ENCODE data around the gene BCLAF3. TPM values are rescaled to one million over a fixed set of nuclear protein-coding genes. Genes with fewer than 3 reads are reported as not detected.
A peak's percentile ranks its signal among the peaks of the same experiment; 100 is the strongest.

The BCLAF3 gene
- polyA plus RNA-seq, 2 of the 4 experiments (the other 2 are of a cell fraction), result 3.7 to 4.1 TPM

- ATAC-seq, result peak in 1 of 2 experiments; percentile 68; a peak in 2 of 6 replicates
- Histone ChIP-seq H3K27ac (peak overlapping the region in 1 of 2 experiments; percentile 47; a peak in 1 of 6 replicates), H3K4me3 (no peak overlapping the region), H3K4me2 (peak overlapping the region; percentile 18), H3K4me1 (peaks cover 22% of the 10 kb centered on the region; the same call in 2 of the 3 replicates), H3K9me3 (no peaks in the 10 kb centered on the region)
- TF ChIP-seq HDAC2 (IDR thresholded peaks at IDR 0.05) (no peak), ZFP36 (IDR thresholded peaks at IDR 0.05; ENCODE audit: borderline replicate concordance, partially characterized antibody) (no peak), ZNF302 (CRISPR knock-in tag; IDR thresholded peaks at IDR 0.05) (no peak), FOSL2 (IDR thresholded peaks at IDR 0.05) (no peak), FOSL2 (CRISPR knock-in tag; IDR thresholded peaks at IDR 0.05) (no peak), SMC3 (IDR thresholded peaks at IDR 0.05) (no peak), ZSCAN20 (CRISPR knock-in tag; IDR thresholded peaks at IDR 0.05) (no peak), HOXB5 (CRISPR knock-in tag; IDR thresholded peaks at IDR 0.05) (no peak), HMGXB4 (CRISPR knock-in tag; IDR thresholded peaks at IDR 0.05; ENCODE audit: borderline replicate concordance) (no peak), CHD2 (IDR thresholded peaks at IDR 0.05; ENCODE audit: low read length, partially characterized antibody) (no peak), HES2 (IDR thresholded peaks at IDR 0.05) (no peak), TP53 (CRISPR knock-in tag; IDR thresholded peaks at IDR 0.05) (no peak), TFCP2L1 (CRISPR knock-in tag; IDR thresholded peaks at IDR 0.05) (no peak), ATOH8 (CRISPR knock-in tag; IDR thresholded peaks at IDR 0.05; ENCODE audit: low read depth) (no peak), MAZ (IDR thresholded peaks at IDR 0.05; ENCODE audit: borderline replicate concordance, low read depth, low read length) (no peak), ZC3H11A (IDR thresholded peaks at IDR 0.05) (no peak), EP300 (IDR thresholded peaks at IDR 0.05) (no peak), RAD21 (conservative IDR thresholded peaks at IDR 0.05 in 1 of 2, IDR thresholded peaks at IDR 0.05 in 1 of 2) (no peak), CBX8 (IDR thresholded peaks at IDR 0.05) (no peak), CTCF (IDR thresholded peaks at IDR 0.05) (no peak), POLR2AphosphoS2 (conservative IDR thresholded peaks at IDR 0.05; ENCODE audit: low read length) (no peak)
- peak; percentile 54 for FAIRE-seq
- peak in 1 of 2 experiments; percentile 22 for DNase-seq (ENCODE audit: low read depth in 1 of 2, low spot score in 1 of 2)
- ChIA-PET CTCF (interaction anchor here (0.9 to 1.0 kb wide), 2 partner anchors 18 to 24 kb away, joined by 3 read pairs; no protein-coding TSS in a partner anchor), POLR2A (no interaction called here)
- WGBS (ENCODE audit: missing lambda C conversion rate), result 5% methylated on average over 2 of the region's 2 CpGs
Observed at GRCh38 chrX:20029728-20030127, 38.9 kb upstream of the BCLAF3 start.

- no peaks in the 10 kb centered on the region for H3K9me3 ChIP-seq
- DNase-seq (ENCODE audit: low read depth in 1 of 2, low spot score in 1 of 2), result no peak
- CTCF ChIA-PET, result interaction anchor here (1.2 kb wide), 1 partner anchor 37 kb away, joined by 3 read pairs; no protein-coding TSS in a partner anchor
- H3K4me3 ChIP-seq, result no peak overlapping the region
- H3K4me2 ChIP-seq, result no peak overlapping the region
- WGBS (ENCODE audit: missing lambda C conversion rate), result 96% methylated on average over 8 of the region's 8 CpGs
- ATAC-seq, result no peak
- FAIRE-seq, result peak; percentile 18
- H3K4me1 ChIP-seq, result peaks cover 22% of the 10 kb centered on the region; the same call in 2 of the 3 replicates
- no peak overlapping the region for H3K27ac ChIP-seq
- POLR2A ChIA-PET, result no interaction called here
- no peak for TF ChIP-seq RARB (CRISPR knock-in tag; IDR thresholded peaks at IDR 0.05)
- no peak for TF ChIP-seq HMGXB4 (CRISPR knock-in tag; IDR thresholded peaks at IDR 0.05; ENCODE audit: borderline replicate concordance)
- TF ChIP-seq EHMT2 (IDR thresholded peaks at IDR 0.05; ENCODE audit: low read depth), result no peak
- TF ChIP-seq NPAS2 (CRISPR knock-in tag; IDR thresholded peaks at IDR 0.05; ENCODE audit: borderline replicate concordance), result no peak
- no peak for TF ChIP-seq EP300 (IDR thresholded peaks at IDR 0.05)
- TF ChIP-seq JUNB (IDR thresholded peaks at IDR 0.05), result no peak
- TF ChIP-seq MAZ (IDR thresholded peaks at IDR 0.05; ENCODE audit: borderline replicate concordance, low read depth, low read length), result no peak
- TF ChIP-seq REST (IDR thresholded peaks at IDR 0.05), result no peak
- no peak for TF ChIP-seq CBX2 (IDR thresholded peaks at IDR 0.05; ENCODE audit: borderline replicate concordance, low read depth)
Observed at GRCh38 chrX:20028588-20028987, 37.7 kb upstream of the BCLAF3 start.
